M059J (cell line): ENCODE measurements around the gene BACE1-AS. TPM values are rescaled to one million over a fixed set of nuclear protein-coding genes. Genes with fewer than 3 reads are reported as not detected.
A peak's percentile ranks its signal among the peaks of the same experiment; 100 is the strongest.

ENCODE experiments used
- DNase-seq: peaks from one replicate; pipeline ENCODE4 v3.0.0-alpha.2; 2012; ENCODE audit warnings: low read depth
- total RNA-seq: library from RNA; depleted of rRNA; stranded (reverse); fragments of >200 nt; shearing (Covaris generic); gene quantifications from 2 replicates; pipeline ENCODE4 v1.2.3, GENCODE V29; 2014

The BACE1-AS gene
- total RNA-seq, 1 experiment from 2014 or later = 2.3 TPM

DNA sequence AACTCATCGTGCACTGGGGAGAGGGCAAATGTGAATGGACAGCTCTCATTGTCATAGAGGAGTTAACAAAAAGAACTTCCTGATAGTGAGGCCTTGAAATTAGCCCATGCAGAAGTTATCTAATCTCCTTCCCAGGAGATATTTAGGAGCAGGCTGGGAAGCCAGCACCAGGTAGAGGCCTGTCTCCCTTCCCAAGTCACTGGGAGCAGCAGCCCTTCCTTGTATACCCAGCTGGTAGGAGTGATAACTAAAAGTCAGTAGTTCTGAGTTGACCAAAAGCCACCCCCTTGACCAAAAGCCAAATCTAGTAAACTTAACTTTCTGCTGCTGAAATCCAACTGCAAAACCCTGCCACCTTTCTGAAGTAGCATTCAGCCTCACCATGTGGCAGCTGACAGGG, 1.4 kb upstream of the BACE1-AS start:
- DNase-seq = no peak

DNA sequence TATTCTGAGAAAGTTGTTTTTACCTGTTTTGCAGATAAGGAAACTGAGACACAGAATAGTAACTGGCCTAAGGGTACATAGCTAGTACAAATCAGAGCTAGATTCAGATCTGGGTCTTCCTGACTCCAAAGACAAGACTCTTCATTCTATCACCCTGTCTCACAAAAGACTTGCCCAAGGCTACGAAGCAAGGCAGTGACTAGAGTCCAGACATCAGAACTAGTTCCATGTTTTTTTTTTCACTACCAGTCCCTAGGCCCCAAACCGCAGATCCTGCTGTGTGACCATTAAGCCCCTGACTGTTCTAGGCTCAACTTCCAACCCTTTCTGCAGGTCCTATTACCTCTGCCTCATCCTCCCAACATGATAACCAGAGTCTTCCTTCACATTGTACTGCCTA, 1.5 kb downstream of the BACE1-AS start:
- no peak for DNase-seq

DNA sequence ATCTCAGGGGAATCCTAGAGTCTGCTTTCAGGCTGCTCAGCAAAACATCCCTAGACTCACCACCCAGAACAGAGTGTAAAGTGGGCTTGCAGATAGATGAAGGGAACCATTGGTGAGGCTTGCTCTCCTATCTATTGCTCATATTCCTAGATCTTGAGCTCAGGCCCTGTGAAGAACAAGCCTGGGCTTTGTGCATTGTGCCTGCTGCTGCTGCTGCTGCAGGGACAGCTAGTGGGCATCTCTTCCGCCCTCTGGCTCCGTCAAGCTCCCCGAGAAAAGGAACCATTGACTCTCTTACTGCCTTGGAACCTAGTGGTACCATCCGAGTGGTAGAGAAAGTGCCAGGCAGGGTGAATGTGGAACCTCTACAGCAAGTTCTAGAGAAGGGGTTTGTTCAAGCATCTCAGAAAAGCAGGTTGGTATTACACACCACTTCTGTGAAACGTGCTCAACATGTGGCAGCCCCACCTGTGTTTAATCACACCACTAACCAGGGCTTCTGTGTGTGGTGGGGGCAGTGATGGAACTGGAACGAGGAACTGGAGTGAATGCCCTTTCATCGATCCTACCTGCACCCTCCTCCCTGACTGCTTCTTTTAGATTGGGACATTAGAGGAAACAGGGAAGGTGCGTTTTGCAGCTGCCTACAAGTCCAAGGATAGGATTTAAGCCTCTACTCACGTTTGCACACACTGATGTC, 4.4 kb downstream of the BACE1-AS start:
- DNase-seq = no peak

DNA sequence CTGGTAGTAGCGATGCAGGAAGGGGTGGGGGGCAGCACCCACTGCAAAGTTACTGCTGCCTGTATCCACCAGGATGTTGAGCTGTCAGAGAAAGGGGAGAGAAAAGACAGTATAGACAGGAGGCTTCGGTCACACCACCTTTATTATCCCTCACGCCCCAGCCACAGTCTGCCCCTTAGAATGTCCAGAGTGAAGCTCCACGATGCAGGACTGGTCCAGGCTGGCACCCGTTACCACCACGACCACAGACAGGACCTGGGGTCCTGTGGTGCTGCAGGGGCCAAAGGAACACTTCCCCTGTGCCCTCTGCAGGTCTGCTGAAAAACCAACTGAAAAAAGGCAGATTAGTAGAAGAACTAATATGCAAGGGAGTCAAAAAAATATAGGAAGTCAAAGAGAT, 5.7 kb downstream of the BACE1-AS start:
- no peak for DNase-seq

DNA sequence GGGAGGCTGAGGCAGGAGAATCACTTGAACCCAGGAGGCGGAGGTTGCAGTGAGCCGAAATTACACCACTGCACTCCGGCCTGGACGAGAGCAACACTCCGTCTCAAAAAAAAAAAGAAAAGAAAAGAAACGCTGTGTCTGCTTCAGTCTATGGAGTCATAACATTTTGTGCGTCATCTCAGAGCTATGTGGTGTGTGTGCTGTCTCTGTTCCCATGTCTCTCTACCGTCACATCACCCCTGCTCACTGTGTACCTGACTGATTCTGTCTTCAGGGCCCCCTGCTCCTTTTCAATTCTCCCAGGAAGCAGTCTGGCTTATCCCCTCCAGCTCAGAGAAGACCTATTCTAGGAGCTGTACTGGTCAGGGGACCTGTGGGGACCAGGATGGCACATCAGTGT, 7.0 kb downstream of the BACE1-AS start:
- DNase-seq = no peak

DNA sequence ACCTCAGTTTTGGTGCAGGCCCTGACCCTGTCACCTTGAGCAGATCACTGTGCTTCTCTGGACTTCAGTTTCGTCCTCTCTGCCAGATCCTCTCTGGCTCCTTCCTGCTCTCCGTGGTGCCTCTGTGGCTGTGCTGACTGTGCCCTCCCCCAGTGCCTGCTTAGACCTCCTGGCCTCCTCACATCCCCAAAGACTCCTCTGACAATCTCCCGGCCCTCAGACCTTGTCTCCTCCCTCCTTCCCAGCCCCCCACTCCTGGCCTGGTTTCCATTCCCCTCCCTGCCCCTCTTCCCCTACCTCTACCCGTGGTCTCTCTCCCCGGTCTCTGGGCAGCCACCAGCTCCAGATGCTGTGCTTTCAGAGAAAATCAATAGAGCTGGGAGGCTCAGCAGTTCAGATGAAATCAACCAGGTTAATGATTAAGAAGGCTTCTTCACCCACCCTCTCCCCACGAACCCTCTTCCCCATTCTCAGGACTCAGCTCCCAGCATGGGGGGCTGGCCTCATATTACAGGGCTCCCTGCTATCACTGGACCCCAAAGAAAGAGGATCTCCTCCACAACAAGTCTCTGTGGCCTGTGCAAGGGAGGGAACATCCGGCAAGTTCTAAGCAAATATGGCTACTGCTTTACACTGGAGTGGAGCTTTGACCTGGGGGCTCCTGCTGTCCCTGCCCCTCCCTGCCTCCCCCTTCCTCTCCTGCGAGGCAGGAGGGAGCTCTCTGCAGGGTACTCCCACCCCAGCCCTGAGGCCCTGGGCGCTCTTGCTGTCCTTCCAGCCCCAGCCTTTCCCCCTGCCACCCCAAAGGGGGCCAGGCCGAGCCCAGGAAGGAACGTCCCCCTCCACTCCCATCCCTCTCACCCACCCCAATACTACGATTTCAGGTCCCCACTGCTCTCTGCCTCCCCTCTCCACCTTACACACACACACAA, 8.5 kb downstream of the BACE1-AS start:
- DNase-seq = no peak

DNA sequence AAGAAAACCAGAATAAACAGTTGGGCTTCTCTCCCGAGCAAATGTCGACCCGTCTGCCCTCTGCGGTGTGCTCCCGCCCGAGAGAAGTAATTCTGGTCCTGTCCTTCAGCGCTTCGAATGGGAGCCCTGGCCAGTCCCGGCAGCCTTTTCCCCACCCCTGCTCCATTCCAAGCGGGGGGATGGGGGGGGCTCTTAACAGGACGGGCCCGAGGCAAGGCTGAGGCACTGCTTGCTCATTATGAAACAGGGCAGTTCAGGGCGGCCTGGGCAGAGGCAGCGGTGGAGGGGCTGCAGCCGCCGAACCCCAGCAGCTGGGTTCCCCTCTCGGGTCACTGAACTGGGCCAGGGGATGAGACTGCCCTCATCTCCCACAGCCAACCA, 9.1 kb downstream of the BACE1-AS start:
- no peak for DNase-seq

DNA sequence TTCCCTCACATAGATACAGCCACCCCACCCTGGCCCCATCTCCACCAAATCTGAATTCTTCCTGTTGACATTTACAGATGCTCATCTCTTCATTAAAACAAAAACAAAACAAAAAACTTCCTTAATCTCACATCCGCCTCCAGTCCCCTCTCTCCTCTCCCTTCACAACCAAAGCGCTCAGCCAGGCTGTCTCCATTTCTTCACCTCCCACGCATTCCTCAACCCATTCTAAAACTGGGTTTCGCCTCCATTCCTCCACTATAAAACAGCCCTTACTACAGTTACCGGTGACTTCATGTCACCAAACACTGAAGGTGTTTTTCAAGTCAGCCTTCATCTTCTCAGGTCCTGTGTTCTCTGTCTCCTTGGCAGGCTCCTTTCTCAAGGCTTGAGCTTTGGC, 9.6 kb downstream of the BACE1-AS start:
- no peak for DNase-seq

DNA sequence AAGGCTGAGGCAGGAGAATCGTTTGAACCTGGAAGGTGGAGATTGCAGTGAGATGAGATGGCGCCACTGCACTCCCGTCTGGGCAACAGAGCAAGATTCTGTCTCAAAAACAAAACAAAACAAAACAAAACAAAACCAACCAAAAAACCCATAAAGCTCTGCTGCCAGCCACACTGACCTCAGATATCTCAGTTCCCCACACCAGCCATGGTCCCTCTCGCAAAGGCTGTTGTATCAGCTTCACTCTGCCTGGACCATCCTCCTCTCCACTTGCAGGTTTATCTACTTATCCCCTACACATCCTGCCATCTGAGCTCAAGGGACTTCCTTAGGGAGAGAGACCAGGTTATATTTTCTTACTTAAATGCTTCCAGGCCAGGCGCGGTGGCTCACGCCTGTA, 11.1 kb downstream of the BACE1-AS start:
- DNase-seq = no peak

DNA sequence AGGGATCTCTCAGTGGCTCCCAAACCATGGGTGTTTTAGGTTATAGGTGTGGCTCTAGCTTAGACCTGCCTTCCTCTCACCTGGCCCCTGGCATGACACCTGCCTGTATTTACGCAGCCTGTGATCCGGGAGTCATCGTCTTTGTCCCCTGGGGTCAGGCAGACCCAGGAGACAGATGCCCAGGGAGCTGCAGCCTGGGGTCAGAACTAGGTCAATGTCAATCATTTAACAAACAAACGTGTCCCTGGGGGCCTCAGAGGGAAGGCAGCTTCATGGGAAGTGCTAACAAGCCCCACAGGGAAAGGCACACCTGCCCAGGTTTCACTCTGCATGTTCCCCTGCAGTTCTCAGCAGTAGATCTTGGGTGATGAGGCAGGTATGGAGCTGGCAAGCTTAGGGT, 12.0 kb downstream of the BACE1-AS start:
- no peak for DNase-seq

DNA sequence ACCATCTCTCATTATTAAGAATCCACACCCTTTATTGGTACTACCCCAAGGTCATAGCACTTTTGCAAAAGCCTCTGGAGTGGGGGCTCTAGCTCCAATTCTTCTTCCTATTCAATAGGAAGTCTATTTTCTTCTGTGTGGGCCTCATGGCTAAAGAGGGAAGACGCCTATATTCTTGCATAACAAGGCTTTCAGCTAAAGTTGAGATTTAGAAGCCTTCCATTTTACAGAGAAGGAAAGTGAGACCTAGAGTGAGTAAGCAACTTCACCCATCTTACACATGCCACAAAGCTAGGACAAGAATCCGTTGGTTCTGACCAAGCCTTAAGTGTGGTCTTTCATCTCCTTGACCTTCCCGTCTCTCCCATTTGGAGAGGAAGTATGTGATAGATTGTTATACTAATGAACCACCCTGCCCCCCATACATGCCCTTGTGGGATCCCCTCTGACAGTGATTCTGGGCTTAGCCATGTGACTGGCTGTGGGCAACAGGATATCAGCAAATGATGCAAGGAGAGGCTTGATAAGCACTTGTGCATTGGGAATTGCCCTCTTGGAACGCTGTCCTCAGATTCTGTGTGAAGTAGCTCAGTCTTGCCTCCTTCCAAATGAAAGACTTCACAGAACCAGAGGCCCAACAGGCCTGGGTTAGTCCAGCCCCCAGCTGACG, 12.6 kb downstream of the BACE1-AS start:
- no peak for DNase-seq

DNA sequence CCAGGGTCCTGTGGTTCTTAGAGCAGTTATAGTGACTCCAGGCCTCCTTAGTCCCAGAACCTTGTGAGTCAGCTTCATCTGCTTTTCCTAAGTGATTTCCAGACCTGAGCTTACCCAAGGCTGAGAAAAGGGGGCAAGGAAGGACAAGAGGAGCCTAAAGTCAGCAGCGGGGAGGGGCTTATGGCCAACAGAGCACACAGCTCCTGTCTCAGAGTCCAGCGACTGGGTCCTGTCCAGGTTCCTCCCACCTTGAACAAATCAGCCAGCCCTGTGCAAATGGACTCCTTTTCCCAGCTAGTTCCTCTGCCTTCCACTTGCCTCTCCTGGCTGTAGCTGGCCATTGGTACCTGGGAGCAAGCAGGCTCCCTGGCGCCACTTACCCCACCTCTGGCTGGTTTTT, 14.0 kb downstream of the BACE1-AS start:
- no peak for DNase-seq

DNA sequence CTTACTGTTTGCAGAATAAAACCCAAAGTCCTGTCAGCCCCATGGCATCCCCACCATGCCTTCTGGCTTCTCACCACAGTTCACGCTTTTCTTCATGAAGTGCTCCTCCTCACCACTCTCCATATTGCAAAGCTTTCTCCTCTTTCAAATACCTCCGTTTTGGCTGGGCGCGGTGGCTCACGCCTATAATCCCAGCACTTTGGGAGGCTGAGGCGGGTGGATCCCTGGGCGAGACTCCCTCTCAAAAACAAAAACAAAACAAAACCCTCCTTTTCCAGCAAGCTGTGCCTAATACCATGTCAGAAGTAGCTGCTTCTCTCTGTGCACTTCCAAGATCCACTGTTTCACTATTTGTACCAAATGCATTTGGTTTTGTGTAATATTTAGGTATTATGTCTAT, 18.2 kb downstream of the BACE1-AS start:
- no peak for DNase-seq

DNA sequence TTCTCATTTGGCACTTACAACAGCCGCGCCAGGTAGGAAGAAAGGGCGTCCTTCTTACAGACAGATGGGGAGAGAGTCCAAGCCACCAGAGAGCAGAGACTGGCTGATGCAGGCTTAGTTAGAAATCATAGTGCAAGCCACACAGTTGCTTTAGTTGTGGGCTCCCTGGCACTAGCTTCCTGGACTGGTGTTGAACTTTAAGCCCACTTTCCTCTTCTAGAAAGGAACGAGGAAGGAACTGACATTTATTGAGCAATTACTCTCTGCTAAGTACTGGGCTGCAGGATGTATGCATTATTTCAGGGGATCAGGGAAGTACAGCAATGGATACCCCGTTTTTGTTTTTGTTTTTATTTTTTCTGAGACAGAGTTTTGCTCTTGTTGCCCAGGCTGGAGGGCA, 21.9 kb downstream of the BACE1-AS start:
- DNase-seq = no peak

DNA sequence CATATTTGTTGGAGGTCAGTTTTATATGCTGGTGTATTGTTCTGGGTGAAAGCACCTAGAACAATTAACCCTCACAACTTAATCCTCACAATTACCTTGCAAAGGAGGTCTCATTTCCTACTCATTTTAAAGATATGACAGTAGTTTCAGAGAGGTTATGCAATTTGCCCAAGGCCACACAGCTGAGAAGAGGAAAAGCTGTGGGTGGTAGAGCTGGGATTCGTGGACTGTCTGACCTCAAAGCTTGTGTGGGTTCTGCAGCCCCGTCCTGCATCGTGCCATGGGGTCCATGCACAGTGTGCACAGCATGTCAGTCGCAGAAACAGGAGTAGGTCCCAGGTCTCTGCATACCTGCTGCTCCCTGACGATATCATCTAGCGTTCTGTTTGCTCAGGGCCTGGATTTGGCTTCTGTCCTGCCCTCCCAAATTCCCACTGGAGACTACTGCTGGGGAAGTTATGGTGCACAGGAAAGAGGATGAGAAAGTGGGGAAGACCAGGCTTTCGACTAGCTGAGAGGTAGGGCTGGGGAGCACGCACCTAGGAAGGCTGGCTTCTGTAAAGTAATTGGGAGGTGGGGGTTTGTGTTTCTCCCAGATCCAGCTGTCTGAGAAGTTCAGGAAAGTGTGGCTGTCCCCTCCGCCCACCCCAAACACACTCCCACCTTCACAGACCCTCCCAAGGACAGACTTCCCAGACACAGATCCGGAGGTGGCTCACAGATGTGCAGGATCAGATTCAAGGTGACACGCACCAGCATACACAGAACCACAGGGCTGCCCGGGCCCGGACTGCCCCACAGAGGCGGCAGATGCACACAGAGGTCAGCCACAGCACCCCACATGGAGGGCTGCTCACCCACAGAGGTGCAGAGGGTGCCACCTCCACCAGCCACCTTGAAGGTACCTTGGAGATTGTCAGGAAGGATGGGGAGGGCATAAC, 23.0 kb downstream of the BACE1-AS start:
- no peak for DNase-seq

DNA sequence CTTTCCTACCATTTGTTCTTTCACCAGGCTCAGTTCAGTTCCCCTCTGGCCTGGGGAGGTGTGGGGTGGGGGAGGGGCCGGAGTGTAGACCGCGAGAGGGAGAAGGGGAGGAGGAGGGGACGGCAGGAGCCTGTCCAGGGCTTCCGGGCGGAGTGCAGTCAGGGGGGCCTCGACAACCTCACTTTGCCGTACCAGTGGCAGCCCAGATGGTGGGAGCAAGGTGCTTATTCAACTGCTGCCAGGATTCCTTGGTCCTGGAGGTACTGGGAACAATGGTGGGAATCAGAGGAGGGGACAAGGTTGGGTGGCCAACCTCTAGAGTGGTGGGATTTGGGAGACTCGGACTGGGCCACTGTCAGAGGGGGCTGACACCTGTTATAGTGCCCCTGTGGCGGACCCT, 23.7 kb downstream of the BACE1-AS start:
- DNase-seq = no peak

DNA sequence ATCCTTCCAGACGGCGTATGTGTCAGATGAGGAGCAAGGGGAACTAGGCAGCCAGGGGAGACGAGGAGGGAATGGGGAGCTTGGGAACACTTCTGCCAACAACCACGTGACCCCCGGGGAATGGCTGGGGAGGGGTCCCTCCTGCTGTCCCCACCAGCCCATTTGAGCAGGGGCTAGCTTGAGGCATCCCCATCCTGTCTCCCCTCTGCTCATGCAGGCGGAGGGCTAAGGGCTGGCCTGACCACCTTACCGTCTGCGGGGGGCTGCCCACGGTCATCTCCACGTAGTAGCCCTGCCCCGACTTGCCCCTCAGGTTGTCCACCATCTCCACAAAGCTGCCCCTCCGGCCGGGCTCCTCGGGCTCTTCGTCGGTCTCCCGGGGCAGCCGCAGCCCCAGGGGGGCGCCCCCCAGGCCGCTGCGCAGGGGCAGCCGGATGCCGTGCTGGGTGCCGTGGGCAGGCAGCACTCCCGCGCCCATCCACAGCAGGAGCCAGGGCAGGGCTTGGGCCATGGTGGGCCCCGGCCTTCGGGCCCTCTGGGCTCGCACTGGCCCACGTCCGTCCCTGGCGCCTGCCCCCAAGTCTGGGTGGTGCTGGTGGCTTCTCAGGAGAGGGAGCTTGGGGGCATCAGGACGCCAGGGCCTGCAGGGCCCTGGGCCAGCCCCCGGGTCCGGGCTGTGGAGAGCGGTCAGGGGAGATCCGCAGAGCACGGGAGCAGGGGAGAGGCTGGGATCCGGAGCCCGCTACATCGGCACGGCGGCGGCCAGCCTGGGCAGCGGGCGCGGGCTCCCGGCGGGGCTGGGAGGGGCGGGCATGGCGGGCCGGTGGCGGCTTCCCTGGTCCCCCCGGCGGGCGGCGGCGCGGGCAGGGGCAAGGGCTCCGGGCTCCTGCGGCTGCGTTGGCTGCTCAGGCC, 24.4 kb downstream of the BACE1-AS start:
- DNase-seq = peak; percentile 13

DNA sequence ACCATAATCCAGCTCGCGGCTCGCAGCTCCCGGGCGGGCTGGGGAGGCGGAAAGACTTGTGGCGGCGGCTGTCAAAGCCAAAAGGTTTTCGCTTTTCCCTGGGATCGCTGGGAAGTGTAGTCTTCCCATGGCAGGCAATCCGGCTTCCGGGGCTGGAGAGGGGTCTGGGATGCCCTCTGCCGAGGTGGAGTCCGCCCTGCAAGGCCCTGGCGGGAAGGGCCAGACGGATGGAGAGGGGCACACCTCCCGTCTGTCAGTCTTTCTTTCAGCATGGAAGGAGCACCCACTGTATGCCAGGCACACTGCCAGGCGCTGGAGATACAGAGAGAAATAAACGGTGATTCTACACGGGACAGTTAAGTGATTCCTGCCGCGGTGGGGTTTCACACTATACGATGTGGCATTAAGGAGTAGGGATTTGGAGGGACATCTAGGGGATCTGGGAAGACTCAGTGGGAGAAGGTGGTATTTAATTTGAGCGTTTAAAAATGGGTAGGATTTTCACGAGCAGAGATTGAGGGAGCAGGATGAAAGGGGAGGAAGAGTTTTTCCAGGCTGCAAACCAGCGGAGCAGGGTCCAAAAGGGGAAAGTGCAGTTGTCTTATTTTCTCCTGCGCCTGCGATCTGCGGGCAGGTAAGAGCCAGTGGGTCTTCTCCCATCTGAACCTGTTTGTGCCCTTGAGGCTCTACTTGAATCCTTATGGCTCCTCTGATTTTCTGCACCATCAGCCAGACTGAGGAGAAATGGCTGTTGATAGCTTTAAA, 25.2 kb downstream of the BACE1-AS start, which contains the start of gene BACE1:
TSS of gene BACE1 (minus strand) at position 60 of the 765 bp plus-strand sequence. CDS start 461 bp downstream, outside the sequence.
- DNase-seq = peak; percentile 89

DNA sequence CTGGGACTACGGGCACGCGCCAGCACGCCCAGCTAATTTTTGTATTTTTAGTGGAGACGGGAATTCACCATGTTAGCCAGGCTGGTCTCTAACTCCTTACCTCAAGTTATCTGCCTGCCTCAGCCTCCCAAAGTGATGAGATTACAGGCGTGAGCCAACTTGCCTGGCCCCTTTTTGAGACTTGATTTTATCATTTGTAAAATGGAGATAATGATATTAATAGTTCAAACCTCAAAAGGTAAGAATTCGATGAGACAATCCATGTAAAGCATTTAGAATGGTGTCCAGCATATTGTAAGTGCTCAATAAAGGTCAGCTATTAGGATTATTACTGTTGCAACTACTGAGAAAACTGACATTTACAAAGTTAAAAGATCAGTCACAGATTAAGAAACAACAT, 27.6 kb downstream of the BACE1-AS start:
- DNase-seq = no peak
